GM18526 (cell line): Measurements from ENCODE around the gene FAM222A.

Source experiments
- POLR2A ChIP-seq: IDR thresholded peaks from 3 replicates; pipeline ENCODE4 v1.6.1; 2011; ENCODE audit not compliant: insufficient read length; ENCODE audit errors: extremely low read depth

Gene FAM222A

DNA sequence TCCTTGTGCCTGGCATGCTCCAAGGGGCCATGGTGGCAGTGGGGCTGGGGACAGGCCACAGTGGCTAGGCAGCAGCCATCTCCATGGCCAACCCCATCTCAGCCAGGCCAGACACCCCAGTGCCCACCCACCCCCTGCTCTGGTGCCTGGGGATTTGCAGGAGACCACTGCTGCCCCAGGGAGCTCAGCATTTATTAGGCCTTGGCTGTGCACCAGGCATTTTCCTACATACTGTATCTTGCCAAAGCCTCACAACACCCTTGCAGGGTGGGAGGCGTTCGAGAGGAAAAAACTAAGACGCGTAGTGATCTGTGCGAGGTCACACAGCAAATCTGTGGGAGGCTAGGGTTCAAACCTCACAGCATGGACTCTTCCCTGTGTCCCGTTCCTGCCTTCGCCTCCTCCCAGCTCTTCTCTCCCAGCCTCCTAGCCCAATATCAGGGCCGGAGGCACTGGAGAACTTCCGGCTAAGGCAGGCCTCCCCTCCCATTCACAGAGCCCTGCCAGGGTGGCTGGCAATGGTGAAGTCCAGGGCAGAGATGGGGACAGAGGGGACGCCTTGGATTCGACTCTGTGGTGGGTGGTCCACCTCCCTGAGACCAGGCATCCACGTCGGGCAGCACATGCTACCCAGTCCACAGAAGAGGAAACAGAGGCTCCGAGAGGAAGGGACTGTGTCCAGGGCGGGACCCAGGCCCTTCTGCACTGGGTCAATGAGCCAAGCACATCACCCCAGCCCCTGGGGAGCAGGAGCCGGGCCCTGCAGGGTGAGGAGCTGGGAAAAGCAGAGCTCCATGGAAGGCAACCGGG, 57.4 kb downstream of the FAM222A start:
- TF ChIP-seq POLR2A: no peak

- TF ChIP-seq POLR2A: no peak
Observed at GRCh38 chr12:109771746-109772621, 58.4 kb downstream of the FAM222A start.

DNA sequence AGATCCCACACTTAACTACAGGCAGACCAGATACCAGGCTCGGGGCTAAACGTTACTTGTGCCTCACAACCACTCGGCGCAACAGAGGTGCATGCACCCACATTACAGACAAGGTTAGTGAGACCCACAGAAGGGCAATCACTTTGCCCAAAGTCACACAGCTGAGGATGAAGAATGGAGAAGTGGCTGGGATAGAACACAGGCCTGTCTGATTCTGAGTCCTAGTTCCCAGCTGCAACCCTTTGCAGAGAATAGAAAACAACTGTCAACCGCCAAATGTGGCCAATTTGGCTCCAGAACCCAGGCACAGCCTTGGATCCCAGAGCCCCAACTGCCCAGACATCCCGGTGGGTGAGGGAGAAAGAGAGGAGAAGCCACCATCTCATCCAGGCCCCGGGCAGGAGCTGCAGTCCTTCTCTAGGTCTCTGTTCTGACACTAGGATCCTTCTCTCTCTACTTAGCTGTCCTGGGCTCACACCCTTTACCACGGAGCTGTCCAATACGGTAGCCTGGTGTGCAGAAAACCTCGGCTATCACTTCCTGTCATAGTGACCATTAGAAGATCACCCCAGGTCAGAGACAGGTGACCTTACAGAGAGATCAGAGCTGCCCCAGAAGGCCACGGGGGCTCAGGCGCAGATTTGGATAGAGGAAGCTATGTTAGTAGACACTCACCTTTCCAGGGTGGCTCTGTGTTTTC, 59.1 kb downstream of the FAM222A start:
- no peak for TF ChIP-seq POLR2A

- TF ChIP-seq POLR2A: no peak
Observed at GRCh38 chr12:109773384-109774011, 59.9 kb downstream of the FAM222A start.

DNA sequence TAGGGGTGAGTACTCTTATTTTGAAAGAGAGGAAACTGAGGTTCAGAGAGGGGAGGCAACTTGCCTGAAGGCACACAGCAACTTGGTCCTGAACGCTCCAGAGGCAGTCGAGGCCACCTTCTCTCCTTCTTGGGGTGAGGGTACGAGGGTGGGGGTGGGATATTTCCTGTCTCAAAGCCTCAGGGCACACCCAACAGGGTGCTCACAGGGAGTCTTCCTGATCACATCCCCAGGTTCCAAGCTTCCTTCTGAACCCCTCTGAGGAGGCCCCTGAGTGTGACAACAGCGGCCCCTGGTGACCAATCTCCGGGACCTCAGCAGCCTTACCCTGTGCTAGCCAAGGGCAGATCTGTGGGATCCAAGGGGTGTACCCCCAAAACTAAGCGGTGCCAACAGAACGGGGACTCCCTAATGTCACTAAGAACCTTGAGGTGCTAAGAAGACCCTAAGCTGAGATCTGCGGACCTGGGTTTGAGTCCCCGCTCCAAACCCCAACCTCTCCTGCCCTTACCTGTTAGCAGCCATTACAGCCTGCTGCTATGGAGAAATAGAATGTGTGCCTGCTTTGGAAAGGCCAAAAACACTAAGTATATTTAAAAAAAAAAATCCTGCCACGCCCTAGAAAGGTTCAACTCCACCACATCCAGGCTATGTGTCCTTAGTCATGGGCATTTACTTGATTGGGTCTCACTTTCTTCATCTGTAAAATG, 61.7 kb downstream of the FAM222A start:
- TF ChIP-seq POLR2A: no peak

DNA sequence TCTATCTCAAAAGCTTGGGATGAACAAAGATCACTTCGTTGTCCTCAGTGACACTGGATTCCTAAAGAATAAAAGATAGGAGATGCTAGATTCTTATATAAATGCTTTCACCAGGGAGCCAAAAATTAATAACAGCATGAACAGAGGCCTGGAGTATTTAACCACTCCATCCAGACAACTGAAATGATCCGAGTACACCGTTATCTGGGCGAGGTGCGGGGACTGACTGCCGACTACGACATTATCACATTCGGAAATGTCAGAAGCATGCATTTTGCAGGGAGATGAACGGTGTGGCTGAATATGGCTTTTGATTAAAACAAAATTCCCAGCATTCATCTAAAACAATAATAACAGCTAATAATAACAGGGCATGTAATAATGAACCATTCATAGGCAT, 63.0 kb downstream of the FAM222A start:
- no peak for TF ChIP-seq POLR2A

DNA sequence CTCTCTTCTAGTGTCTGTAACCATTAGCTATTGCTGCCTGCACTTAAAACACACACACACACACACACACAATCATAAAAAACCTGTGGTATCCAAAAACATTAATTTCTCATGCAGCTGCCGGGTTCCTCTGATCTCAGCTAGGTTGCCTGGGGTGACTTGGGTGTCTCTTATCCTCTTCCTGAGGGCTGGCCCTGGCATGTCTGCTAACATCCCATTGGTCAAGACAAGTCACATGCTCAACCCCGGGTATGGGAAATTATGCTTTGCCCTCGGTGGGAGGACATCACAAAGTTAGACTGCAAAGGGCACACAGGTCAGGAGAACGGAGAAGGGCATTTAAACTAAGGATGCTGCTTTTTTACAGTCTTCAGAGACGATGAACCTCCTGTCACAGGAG, 63.9 kb downstream of the FAM222A start:
- TF ChIP-seq POLR2A: no peak

DNA sequence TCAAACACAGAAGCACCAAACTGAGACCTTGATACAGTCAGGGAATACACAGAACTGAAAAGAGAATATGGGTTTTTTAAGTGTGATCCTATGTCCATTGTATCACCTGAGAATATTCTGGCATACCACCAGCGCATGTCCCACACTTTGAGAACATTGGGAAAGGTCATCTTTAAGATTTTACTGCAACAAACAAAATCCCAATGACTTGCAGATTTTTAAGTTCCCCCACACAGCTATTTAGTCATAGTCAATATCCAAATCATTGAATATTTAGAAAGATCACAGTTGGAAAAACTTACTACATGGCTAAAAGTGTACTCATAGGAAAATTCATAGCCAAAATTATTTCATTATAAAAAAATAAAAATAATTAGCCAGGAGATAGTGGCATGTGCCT, 65.1 kb downstream of the FAM222A start:
- no peak for TF ChIP-seq POLR2A

DNA sequence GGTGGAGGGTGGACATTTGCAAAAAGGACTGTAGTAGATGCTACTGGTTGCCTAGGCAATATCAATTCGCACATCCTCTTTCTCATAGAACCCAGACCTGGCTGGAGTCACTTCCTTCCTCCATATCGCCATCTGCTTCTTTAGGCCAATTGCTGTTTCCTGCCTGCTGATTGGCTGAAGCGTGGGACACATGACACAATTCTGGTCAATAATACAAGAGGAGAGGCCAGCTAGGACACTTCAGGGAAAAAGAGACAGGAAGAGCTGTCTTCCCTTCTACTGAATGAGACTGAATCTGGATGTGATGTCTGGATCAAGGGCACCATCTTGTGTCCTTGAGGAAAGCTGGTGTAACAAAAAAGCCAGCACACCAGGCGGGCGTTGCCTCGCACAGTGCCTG, 65.8 kb downstream of the FAM222A start:
- TF ChIP-seq POLR2A: no peak

DNA sequence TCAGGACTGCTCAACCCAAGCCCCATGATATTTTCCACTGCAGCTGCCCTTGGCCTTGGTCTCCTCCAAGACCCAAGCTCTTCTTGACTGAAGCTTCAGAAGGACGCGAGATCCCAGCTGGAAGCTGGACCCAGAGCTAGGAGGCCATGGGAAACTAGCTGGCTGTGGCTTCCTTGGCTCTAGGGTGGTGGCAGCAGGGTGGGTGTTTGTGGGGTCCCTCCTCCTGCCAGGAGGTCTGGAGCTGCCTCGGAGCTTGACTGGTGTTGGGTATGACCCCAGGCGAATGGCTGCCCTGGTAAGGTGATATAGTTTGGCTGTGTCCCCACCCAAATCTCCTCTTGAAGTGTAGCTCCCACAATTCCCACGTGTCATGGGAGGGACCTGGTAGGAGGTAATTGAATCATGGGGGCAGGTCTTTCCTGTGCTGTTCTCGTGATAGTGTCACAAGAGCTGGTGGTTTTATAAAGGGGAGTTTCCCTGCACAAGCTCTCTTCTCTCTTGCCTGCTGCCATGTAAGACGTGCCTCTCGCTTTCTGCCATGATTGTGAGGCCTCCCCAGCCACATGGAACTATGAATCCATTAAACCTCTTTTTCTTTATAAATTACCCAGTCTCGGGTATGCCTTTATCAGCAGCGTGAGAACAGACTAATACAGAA, 68.2 kb downstream of the FAM222A start:
- TF ChIP-seq POLR2A: no peak

- no peak for TF ChIP-seq POLR2A
Observed at GRCh38 chr12:109782326-109782703, 68.7 kb downstream of the FAM222A start.

- no peak for TF ChIP-seq POLR2A
Observed at GRCh38 chr12:109783135-109783964, 69.7 kb downstream of the FAM222A start.

GRCh38 chr12:109783965-109784244, 70.3 kb downstream of the FAM222A start:
- no peak for TF ChIP-seq POLR2A

GRCh38 chr12:109785854-109786253, 72.2 kb downstream of the FAM222A start:
- no peak for TF ChIP-seq POLR2A

GRCh38 chr12:109786799-109787198, 73.2 kb downstream of the FAM222A start:
- no peak for TF ChIP-seq POLR2A
